ENCODE results near the gene NEB.

- TF ChIP-seq, protein P1, sequence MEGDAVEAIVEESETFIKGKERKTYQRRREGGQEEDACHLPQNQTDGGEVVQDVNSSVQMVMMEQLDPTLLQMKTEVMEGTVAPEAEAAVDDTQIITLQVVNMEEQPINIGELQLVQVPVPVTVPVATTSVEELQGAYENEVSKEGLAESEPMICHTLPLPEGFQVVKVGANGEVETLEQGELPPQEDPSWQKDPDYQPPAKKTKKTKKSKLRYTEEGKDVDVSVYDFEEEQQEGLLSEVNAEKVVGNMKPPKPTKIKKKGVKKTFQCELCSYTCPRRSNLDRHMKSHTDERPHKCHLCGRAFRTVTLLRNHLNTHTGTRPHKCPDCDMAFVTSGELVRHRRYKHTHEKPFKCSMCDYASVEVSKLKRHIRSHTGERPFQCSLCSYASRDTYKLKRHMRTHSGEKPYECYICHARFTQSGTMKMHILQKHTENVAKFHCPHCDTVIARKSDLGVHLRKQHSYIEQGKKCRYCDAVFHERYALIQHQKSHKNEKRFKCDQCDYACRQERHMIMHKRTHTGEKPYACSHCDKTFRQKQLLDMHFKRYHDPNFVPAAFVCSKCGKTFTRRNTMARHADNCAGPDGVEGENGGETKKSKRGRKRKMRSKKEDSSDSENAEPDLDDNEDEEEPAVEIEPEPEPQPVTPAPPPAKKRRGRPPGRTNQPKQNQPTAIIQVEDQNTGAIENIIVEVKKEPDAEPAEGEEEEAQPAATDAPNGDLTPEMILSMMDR (IDR thresholded peaks at IDR 0.05): no peak
- TF ChIP-seq POLR2AphosphoS5 (IDR thresholded peaks at IDR 0.05): no peak
- no peak for TF ChIP-seq POLR2A (IDR thresholded peaks at IDR 0.05)
- TF ChIP-seq EP300 (IDR thresholded peaks at IDR 0.05; ENCODE audit: low read depth): no peak
These were observed 40.9 kb upstream of the NEB start for GRCh38 chr2:151775057-151775740.

Measured in transverse colon (tissue), 4 donors.